Endodermal cell (in vitro differentiated cells): ENCODE data around the gene PLCG2. TPM values are rescaled to one million over a fixed set of nuclear protein-coding genes. Genes with fewer than 3 reads are reported as not detected.

Experiments used
- DNase-seq: peaks from one replicate; pipeline ENCODE4 v3.0.0-alpha.2; 2017
- H3K27ac ChIP-seq: 2 replicates; pipeline ENCODE4 v1.5.1; 2013; ENCODE audit warnings: mild to moderate bottlenecking, low read depth, low read length, moderate library complexity
- H3K27me3 ChIP-seq: 2 replicates; pipeline ENCODE4 v1.6.1; 2013; ENCODE audit warnings: mild to moderate bottlenecking, low read length, moderate library complexity; ENCODE audit not compliant: insufficient read depth, control insufficient read depth, poor library complexity, severe bottlenecking
- H3K36me3 ChIP-seq: 2 replicates; pipeline ENCODE4 v1.7.0; 2013; ENCODE audit warnings: mild to moderate bottlenecking, low read length, moderate library complexity; ENCODE audit not compliant: control insufficient read depth, insufficient read depth
- H3K4me1 ChIP-seq: one replicate; pipeline ENCODE4 v1.7.0; 2013; ENCODE audit warnings: low read length; ENCODE audit not compliant: control insufficient read depth, insufficient read depth
- H3K4me3 ChIP-seq: 2 replicates; pipeline ENCODE4 v1.5.1; 2013; ENCODE audit warnings: mild to moderate bottlenecking, low read length, moderate library complexity
- H3K9ac ChIP-seq: 2 replicates; pipeline ENCODE4 v1.6.1; 2013; ENCODE audit warnings: mild to moderate bottlenecking, low read length, moderate library complexity; ENCODE audit not compliant: poor library complexity, severe bottlenecking; ENCODE audit errors: extremely low read depth
- H3K9me3 ChIP-seq: 2 replicates; pipeline ENCODE4 v1.6.1; 2013; ENCODE audit warnings: mild to moderate bottlenecking, low read length, moderate library complexity; ENCODE audit not compliant: control insufficient read depth
- H3K27ac Mint-ChIP-seq: 2 replicates; pipeline ENCODE4 v1.8.0; 2020; ENCODE audit warnings: mixed read lengths
- H3K27me3 Mint-ChIP-seq: 2 replicates; pipeline ENCODE4 v1.8.0; 2021; ENCODE audit warnings: mild to moderate bottlenecking, mixed read lengths; ENCODE audit not compliant: insufficient read depth
- H3K36me3 Mint-ChIP-seq: 2 replicates; pipeline ENCODE4 v1.8.0; 2020; ENCODE audit warnings: low read depth, mixed read lengths
- H3K4me1 Mint-ChIP-seq: 2 replicates; pipeline ENCODE4 v1.8.0; 2020; ENCODE audit warnings: mixed read lengths
- H3K4me3 Mint-ChIP-seq: 2 replicates; pipeline ENCODE4 v1.8.0; 2020; ENCODE audit warnings: mild to moderate bottlenecking, moderate library complexity, mixed read lengths
- H3K9me3 Mint-ChIP-seq: 2 replicates; pipeline ENCODE4 v1.8.0; 2020; ENCODE audit warnings: mild to moderate bottlenecking, mixed read lengths
- CTCF ChIP-seq: fragments of 200-600 bp; sonication (generic); conservative IDR thresholded peaks from 2 replicates; pipeline ENCODE4 v1.5.0; 2021; ENCODE audit warnings: antibody characterized with exemption, mild to moderate bottlenecking
- WGBS, 2 experiments: methylation state at CpG; one replicate each; pipeline versions ENCODE4 v1.1.5 to v1.1.7; 2013; ENCODE audit warnings: missing lambda C conversion rate in 2 of 2, mixed read lengths in 1 of 2; ENCODE audit not compliant: insufficient coverage in 1 of 2, insufficient read length in 1 of 2; 5-methylcytosine and 5-hydroxymethylcytosine counted together
- total RNA-seq, 2 donors: library from RNA; stranded (reverse); fragmentation: NEBNext Ultra II Directional in 1 of 2; extraction: Animal tissue kit (Norgen Biotek cat#: 25700) in 1 of 2; gene quantifications; 2 replicates in 1 of 2; 3 replicates in 1 of 2; pipeline ENCODE4 v1.2.1, GENCODE V29; 2021

PLCG2 gene
- total RNA-seq, 2 donors from 2014 or later: 34.7 to 48.4 TPM

GRCh38 chr16:81997738-81998137, 218.6 kb downstream of the PLCG2 start:
- Histone ChIP-seq H3K4me1 (no peaks in the 10 kb centered on the region), H3K27me3 (no peaks in the 10 kb centered on the region), H3K9ac (no peak overlapping the region), H3K36me3 (no peaks in the 10 kb centered on the region), H3K27ac (no peak overlapping the region), H3K9me3 (no peaks in the 10 kb centered on the region), H3K4me3 (no peak overlapping the region)
- Mint-ChIP-seq H3K36me3 (no peaks in the 10 kb centered on the region), H3K4me1 (no peaks in the 10 kb centered on the region), H3K27me3 (no peaks in the 10 kb centered on the region), H3K9me3 (no peaks in the 10 kb centered on the region), H3K4me3 (no peak overlapping the region), H3K27ac (no peak overlapping the region)
- no peak for TF ChIP-seq CTCF
- no peak for DNase-seq
- 76 to 80% methylated on average over 2 of the region's 2 CpGs for WGBS, 2 experiments

- Histone ChIP-seq H3K27ac (no peak overlapping the region), H3K4me3 (no peak overlapping the region), H3K9me3 (peaks cover under 1% of the 10 kb centered on the region), H3K4me1 (no peaks in the 10 kb centered on the region), H3K27me3 (no peaks in the 10 kb centered on the region), H3K9ac (no peak overlapping the region), H3K36me3 (no peaks in the 10 kb centered on the region)
- H3K9me3 Mint-ChIP-seq: peaks cover 7% of the 10 kb centered on the region
- H3K4me1 Mint-ChIP-seq: peaks cover 5% of the 10 kb centered on the region
- no peak overlapping the region for H3K27ac Mint-ChIP-seq
- no peaks in the 10 kb centered on the region for H3K36me3 Mint-ChIP-seq
- no peak overlapping the region for H3K4me3 Mint-ChIP-seq
- no peak for DNase-seq
- 85 to 95% methylated on average over 3 of the region's 3 CpGs for WGBS, 2 experiments
- H3K27me3 Mint-ChIP-seq: no peaks in the 10 kb centered on the region
- no peak for TF ChIP-seq CTCF
Measured at GRCh38 chr16:82002831-82003230, 223.7 kb downstream of the PLCG2 start.

DNA sequence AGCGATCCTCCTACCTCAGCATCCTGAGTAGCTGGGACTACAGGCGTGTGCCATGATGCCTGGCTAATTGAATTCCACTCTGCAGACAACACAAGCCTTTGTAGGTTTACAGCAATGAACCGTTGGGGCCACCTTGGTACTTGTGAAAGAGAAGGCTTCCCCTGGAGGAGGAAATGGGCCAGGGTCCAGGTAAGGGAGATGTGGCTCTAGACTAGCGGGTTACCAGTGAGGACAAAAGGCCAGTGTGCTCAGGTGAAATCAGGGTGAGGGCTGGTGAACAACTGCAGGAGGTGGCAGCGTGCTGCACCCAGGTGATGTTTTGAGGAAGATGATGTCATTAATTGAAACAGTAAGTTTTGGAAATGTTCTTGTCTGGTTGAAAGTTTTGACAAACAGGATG, 225.5 kb downstream of the PLCG2 start:
- no peak overlapping the region for H3K9ac ChIP-seq
- Mint-ChIP-seq H3K27me3 (no peaks in the 10 kb centered on the region), H3K4me1 (peaks cover 5% of the 10 kb centered on the region), H3K9me3 (peaks cover 25% of the 10 kb centered on the region), H3K36me3 (peaks cover 4% of the 10 kb centered on the region), H3K4me3 (no peak overlapping the region), H3K27ac (no peak overlapping the region)
- WGBS, 2 experiments: 94 to 97% methylated on average over 5 of the region's 5 CpGs
- no peaks in the 10 kb centered on the region for H3K4me1 ChIP-seq
- H3K4me3 ChIP-seq: no peak overlapping the region
- no peaks in the 10 kb centered on the region for H3K27me3 ChIP-seq
- DNase-seq: no peak
- no peak for TF ChIP-seq CTCF
- H3K9me3 ChIP-seq: peaks cover 18% of the 10 kb centered on the region
- no peaks in the 10 kb centered on the region for H3K36me3 ChIP-seq
- H3K27ac ChIP-seq: no peak overlapping the region
